Esophagus muscularis mucosa (tissue), 4 donors: ENCODE measurements around the gene GRID1.

Experiments
- CTCF ChIP-seq, 3 experiments: fragments of 200-600 bp in 2 of 3; fragments of 450-650 bp in 1 of 3; sonication (generic) in 2 of 3; IDR thresholded peaks; one replicate each; pipeline ENCODE4 v1.5.1; 2017 to 2019; ENCODE audit warnings: antibody characterized with exemption in 3 of 3, mild to moderate bottlenecking in 2 of 3, moderate library complexity in 1 of 3
- EP300 ChIP-seq: sonication (generic); formaldehyde crosslinking; IDR thresholded peaks from one replicate; pipeline ENCODE4 v1.6.1; 2017; ENCODE audit warnings: antibody characterized with exemption
- POLR2A ChIP-seq: fragments of 450-650 bp; IDR thresholded peaks from one replicate; pipeline ENCODE4 v1.6.1; 2017; ENCODE audit warnings: antibody characterized with exemption, moderate library complexity, mild to moderate bottlenecking, low read depth
- POLR2AphosphoS5 ChIP-seq, 2 donors: sonication (generic); formaldehyde crosslinking; IDR thresholded peaks; one replicate each; pipeline ENCODE4 v1.6.1; 2017; ENCODE audit warnings: antibody characterized with exemption in 2 of 2

- TF ChIP-seq EP300 (no peak), CTCF (IDR thresholded peaks at IDR 0.05) (no peak), POLR2A (no peak), POLR2AphosphoS5 (IDR thresholded peaks at IDR 0.05) (no peak)
These were observed 156.9 kb downstream of the GRID1 start for GRCh38 chr10:86209726-86210125.
